ENCODE measurements around the gene GRIN2A.

DNA sequence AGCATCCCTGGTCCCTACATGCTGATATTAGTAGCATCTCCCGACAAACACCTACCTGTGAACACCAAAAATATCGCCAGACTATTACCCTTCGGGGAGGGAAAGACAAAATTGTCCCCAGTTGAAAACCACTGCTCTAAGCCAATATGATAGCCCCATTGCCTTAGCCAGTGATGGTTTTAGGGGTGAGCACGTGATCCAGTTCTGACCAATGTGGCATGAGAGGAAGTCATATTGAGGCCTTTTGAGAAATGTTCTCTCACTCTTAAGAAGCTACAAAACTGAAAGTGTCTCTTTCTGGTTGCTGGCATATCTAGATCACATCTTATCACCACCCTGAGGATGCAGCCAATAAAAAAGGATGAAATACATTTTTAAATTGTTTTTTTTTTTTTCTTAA, 136.3 kb downstream of the GRIN2A start:
- TF ChIP-seq POLR2A (IDR thresholded peaks at IDR 0.05; ENCODE audit: low read depth, low read length) (no peak), POLR2AphosphoS5 (IDR thresholded peaks at IDR 0.05; ENCODE audit: insufficient read depth, low read depth, low read length) (no peak), EZH2 (IDR thresholded peaks at IDR 0.05; ENCODE audit: borderline replicate concordance, low read depth, low read length, severe bottlenecking) (no peak), GATA2 (IDR thresholded peaks at IDR 0.05; ENCODE audit: insufficient read depth, insufficient read length, low read depth, low read length) (no peak), JUN (IDR thresholded peaks at IDR 0.05; ENCODE audit: borderline replicate concordance, insufficient read depth, insufficient read length, low read depth) (no peak)
- TF ChIP-seq, protein P1, sequence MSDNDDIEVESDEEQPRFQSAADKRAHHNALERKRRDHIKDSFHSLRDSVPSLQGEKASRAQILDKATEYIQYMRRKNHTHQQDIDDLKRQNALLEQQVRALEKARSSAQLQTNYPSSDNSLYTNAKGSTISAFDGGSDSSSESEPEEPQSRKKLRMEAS (IDR thresholded peaks at IDR 0.05; ENCODE audit: insufficient read depth, insufficient read length): no peak
- TF ChIP-seq, protein P2, sequence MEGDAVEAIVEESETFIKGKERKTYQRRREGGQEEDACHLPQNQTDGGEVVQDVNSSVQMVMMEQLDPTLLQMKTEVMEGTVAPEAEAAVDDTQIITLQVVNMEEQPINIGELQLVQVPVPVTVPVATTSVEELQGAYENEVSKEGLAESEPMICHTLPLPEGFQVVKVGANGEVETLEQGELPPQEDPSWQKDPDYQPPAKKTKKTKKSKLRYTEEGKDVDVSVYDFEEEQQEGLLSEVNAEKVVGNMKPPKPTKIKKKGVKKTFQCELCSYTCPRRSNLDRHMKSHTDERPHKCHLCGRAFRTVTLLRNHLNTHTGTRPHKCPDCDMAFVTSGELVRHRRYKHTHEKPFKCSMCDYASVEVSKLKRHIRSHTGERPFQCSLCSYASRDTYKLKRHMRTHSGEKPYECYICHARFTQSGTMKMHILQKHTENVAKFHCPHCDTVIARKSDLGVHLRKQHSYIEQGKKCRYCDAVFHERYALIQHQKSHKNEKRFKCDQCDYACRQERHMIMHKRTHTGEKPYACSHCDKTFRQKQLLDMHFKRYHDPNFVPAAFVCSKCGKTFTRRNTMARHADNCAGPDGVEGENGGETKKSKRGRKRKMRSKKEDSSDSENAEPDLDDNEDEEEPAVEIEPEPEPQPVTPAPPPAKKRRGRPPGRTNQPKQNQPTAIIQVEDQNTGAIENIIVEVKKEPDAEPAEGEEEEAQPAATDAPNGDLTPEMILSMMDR (IDR thresholded peaks at IDR 0.05; ENCODE audit: extremely low read depth in 1 of 2, insufficient read depth in 1 of 2, low read depth in 1 of 2, low read length in 2 of 2): no peak
